Breast epithelium (tissue), 4 donors: ENCODE measurements around the gene CARS1. TPM values are rescaled to one million over a fixed set of nuclear protein-coding genes. Genes with fewer than 3 reads are reported as not detected.

ENCODE experiments used
- DNase-seq, 2 donors: peaks; one replicate each; pipeline ENCODE4 v3.0.0-alpha.2; 2019; ENCODE audit warnings: low spot score in 2 of 2
- H3K27ac ChIP-seq, 2 donors: fragments of 200-600 bp; sonication (generic) in 1 of 2; one replicate each; pipeline ENCODE4 v1.5.1; 2016 to 2019; ENCODE audit warnings: mild to moderate bottlenecking in 1 of 2
- H3K27me3 ChIP-seq, 2 donors: fragments of 200-600 bp; sonication (generic) in 1 of 2; one replicate each; pipeline versions ENCODE4 v1.5.1 to v1.6.0; 2017 to 2019; ENCODE audit warnings: control low read depth in 1 of 2, mild to moderate bottlenecking in 1 of 2
- H3K36me3 ChIP-seq: fragments of 200-600 bp; one replicate; pipeline ENCODE4 v1.5.1; 2019
- H3K4me1 ChIP-seq, 2 donors: fragments of 200-600 bp; sonication (generic); one replicate each; pipeline ENCODE4 v1.5.1; 2016 to 2019; ENCODE audit warnings: control low read depth in 1 of 2
- H3K4me3 ChIP-seq, 3 donors: fragments of 200-600 bp; sonication (generic); 1 replicate in 2 of 3; 2 replicates in 1 of 3; pipeline ENCODE4 v1.5.1; 2016 to 2019; ENCODE audit warnings: mild to moderate bottlenecking in 3 of 3, moderate library complexity in 2 of 3
- H3K9me3 ChIP-seq, 2 donors: fragments of 200-600 bp; sonication (generic) in 1 of 2; one replicate each; pipeline ENCODE4 v1.5.1; 2016 to 2019; ENCODE audit warnings: control low read depth in 1 of 2
- CTCF ChIP-seq, 3 donors: fragments of 450-650 bp; IDR thresholded peaks; one replicate each; pipeline ENCODE4 v1.5.1; 2016 to 2017; ENCODE audit warnings: antibody characterized with exemption in 3 of 3, mild to moderate bottlenecking in 3 of 3, moderate library complexity in 3 of 3
- POLR2A ChIP-seq: fragments of 450-650 bp; IDR thresholded peaks from one replicate; pipeline ENCODE4 v1.6.1; 2016; ENCODE audit warnings: antibody characterized with exemption, mild to moderate bottlenecking, moderate library complexity
- POLR2AphosphoS5 ChIP-seq, 3 donors: sonication (generic); formaldehyde crosslinking; IDR thresholded peaks; one replicate each; pipeline ENCODE4 v1.6.1; 2017; ENCODE audit warnings: antibody characterized with exemption in 3 of 3
- intact Hi-C: fragments of 100-400 bp; cut with DNase I; formaldehyde crosslinking; loops from one replicate; pipeline ENCODE4 v1.15.1; 2023; ENCODE audit warnings: low total_unique reads
- total RNA-seq, 3 donors: library from RNA; depleted of rRNA; stranded (reverse); fragments of >200 nt; gene quantifications; one replicate each; pipeline ENCODE4 v1.1.0, GENCODE V29; 2016

Gene CARS1
- total RNA-seq, 3 donors from 2014 or later: 30.1 to 42.6 (median 40.7) TPM

- intact Hi-C loops: no loop called here
- Histone ChIP-seq H3K27ac (peak overlapping the region; percentile 97 to 98), H3K4me1 (peaks cover 0 to 4% of the 10 kb centered on the region in 2 donors), H3K36me3 (no peaks in the 10 kb centered on the region), H3K4me3 (peak overlapping the region; percentile 78 to 91 (median 78)), H3K27me3 (no peaks in the 10 kb centered on the region), H3K9me3 (no peaks in the 10 kb centered on the region)
- TF ChIP-seq POLR2AphosphoS5 (IDR thresholded peaks at IDR 0.05) (no peak), POLR2A (no peak), CTCF (IDR thresholded peaks at IDR 0.05) (no peak)
- DNase-seq: no peak
Observed at GRCh38 chr11:2991452-2992233, 65.6 kb downstream of the CARS1 start.

DNA sequence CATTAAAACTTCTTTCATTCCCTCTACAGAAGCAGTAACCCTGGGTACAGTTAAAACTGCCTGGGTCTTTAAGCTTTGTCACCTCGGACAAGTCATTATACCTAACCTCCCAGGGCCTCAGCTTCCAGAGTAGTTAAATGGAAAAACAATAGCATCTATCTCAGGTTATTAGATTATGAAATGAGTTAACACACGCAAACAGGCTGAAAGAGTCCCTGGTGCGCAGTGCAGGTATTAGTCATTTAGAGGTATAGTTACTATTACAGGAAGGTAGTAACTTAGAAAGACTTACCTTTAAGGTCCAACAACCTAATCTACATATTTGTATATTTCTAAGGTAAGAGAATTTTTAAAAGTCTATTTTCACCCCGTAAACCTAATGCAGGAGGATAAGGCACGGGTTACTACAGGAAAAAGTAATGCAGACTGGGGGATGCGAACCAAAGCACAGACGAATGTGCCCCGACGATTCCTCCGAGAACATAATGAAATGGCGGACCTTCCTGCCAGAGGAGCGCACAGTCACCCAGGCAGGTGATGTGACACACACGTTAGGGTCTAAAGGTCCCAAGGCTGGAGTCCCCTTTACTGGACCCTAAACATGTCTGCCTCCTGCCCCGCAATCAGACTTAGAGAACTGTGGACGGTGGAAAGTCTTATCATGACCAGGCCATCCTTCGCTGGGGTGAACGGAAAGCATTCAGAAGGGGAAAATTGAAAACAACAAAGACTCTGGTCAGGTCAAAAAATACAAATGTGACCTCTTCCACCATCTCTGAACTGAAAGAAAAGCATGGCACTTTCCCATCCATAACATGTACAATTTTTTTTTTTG is 66.4 kb downstream of the CARS1 start:
- peaks cover 0 to 4% of the 10 kb centered on the region in 2 donors for H3K4me1 ChIP-seq
- peak overlapping the region; percentile 97 to 98 for H3K27ac ChIP-seq
- no peaks in the 10 kb centered on the region for H3K27me3 ChIP-seq
- TF ChIP-seq POLR2A: no peak
- TF ChIP-seq CTCF (IDR thresholded peaks at IDR 0.05): no peak
- no peak for TF ChIP-seq POLR2AphosphoS5 (IDR thresholded peaks at IDR 0.05)
- H3K9me3 ChIP-seq: no peaks in the 10 kb centered on the region
- peak overlapping the region; percentile 78 to 91 (median 78) for H3K4me3 ChIP-seq
- intact Hi-C loops: no loop called here
- no peak for DNase-seq
- H3K36me3 ChIP-seq: no peaks in the 10 kb centered on the region

DNA sequence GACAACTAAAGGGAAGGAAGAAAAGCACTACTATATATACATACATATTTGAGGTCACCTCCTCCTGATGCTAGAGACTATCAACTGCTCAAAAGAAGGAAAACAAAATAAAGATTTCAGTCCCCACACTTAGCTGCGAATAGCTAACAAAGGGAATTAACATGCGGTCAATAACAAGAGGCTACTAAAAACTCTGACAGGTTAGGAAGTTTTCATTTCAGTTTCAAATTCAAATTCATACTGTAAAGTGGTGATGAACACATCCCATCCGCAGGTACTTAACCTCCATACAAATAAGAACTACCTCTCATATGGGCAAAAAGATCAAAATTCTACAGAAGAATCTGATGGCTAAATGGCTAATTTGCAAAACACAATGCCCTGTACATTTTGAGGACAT is 67.7 kb downstream of the CARS1 start:
- Histone ChIP-seq H3K36me3 (no peaks in the 10 kb centered on the region), H3K4me1 (peaks cover 0 to 4% of the 10 kb centered on the region in 2 donors), H3K4me3 (peak overlapping the region in 2 of 3 donors; percentile 78 to 91), H3K27ac (peak overlapping the region; percentile 56 to 97), H3K9me3 (no peaks in the 10 kb centered on the region), H3K27me3 (no peaks in the 10 kb centered on the region)
- no peak for TF ChIP-seq POLR2A
- no peak for TF ChIP-seq POLR2AphosphoS5 (IDR thresholded peaks at IDR 0.05)
- TF ChIP-seq CTCF (IDR thresholded peaks at IDR 0.05): no peak
- intact Hi-C loops: no loop called here
- DNase-seq: no peak

DNA sequence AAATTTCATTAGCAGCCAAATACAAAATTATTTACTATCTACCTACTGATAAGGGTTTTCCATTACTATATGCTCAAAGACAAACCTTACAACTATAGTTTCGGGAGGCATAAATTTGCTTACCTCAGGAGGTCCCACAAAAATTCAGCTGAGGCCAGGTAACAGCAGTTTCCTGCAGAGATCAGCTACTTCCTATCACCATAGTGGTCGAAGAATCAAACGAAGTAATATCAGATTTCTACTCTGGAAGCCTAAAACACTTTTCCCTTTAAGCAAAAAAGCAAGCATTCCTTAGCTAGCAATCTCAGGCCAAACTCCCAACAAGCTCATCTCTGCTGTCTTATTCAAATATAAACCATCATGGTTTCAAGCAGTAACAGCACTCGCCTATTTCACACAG is 68.2 kb downstream of the CARS1 start:
- no peaks in the 10 kb centered on the region for H3K36me3 ChIP-seq
- no peaks in the 10 kb centered on the region for H3K9me3 ChIP-seq
- DNase-seq: no peak
- no peaks in the 10 kb centered on the region for H3K27me3 ChIP-seq
- intact Hi-C loops: no loop called here
- TF ChIP-seq CTCF (IDR thresholded peaks at IDR 0.05) (no peak), POLR2AphosphoS5 (IDR thresholded peaks at IDR 0.05) (no peak), POLR2A (no peak)
- H3K27ac ChIP-seq: peak overlapping the region; percentile 56 to 97
- H3K4me3 ChIP-seq: peak overlapping the region in 2 of 3 donors; percentile 23 to 78
- H3K4me1 ChIP-seq: peaks cover 0 to 4% of the 10 kb centered on the region in 2 donors
